Measurements from ENCODE around the gene CTTNBP2.
"Not testable (repeated sequence)": the region's sequence is repeated elsewhere in the genome, so short reads cannot be mapped to it uniquely, and the experiment has no call there.

CTTNBP2 gene

GRCh38 chr7:117717357-117717756 is 155.9 kb downstream of the CTTNBP2 start:
- H3K27ac ChIP-seq (ENCODE audit: low read depth, low read length, severe bottlenecking) = no peak overlapping the region
- H3K36me3 ChIP-seq (ENCODE audit: control insufficient read depth, insufficient read depth, low read length) = no peaks in the 10 kb centered on the region
- H3K4me3 ChIP-seq (ENCODE audit: extremely low read depth, insufficient read depth, low read length, poor library complexity, severe bottlenecking) = no peak overlapping the region
- H3K4me1 ChIP-seq (ENCODE audit: control insufficient read depth, insufficient read depth, low read length, poor library complexity, severe bottlenecking) = no peaks in the 10 kb centered on the region
- H3K9me3 ChIP-seq (ENCODE audit: control insufficient read depth, low read length) = no peaks in the 10 kb centered on the region
- 100% methylated on average over 1 of the region's 2 CpGs; no CpG with 5 or more reads in 1 of the 2 experiments for WGBS, 2 experiments (ENCODE audit: insufficient coverage in 2 of 2)

GRCh38 chr7:117716707-117717299 is 156.4 kb downstream of the CTTNBP2 start:
- Histone ChIP-seq H3K9me3 (ENCODE audit: control insufficient read depth, low read length) (no peaks in the 10 kb centered on the region), H3K27ac (ENCODE audit: low read depth, low read length, severe bottlenecking) (no peak overlapping the region), H3K4me1 (ENCODE audit: control insufficient read depth, insufficient read depth, low read length, poor library complexity, severe bottlenecking) (no peaks in the 10 kb centered on the region), H3K36me3 (ENCODE audit: control insufficient read depth, insufficient read depth, low read length) (no peaks in the 10 kb centered on the region), H3K4me3 (ENCODE audit: extremely low read depth, insufficient read depth, low read length, poor library complexity, severe bottlenecking) (no peak overlapping the region)
- 100% methylated on average over 3 of the region's 5 CpGs; no CpG with 5 or more reads in 1 of the 2 experiments for WGBS, 2 experiments (ENCODE audit: insufficient coverage in 2 of 2)

- WGBS, 2 experiments (ENCODE audit: insufficient coverage in 2 of 2) = no CpG with 5 or more reads among the region's 3 CpGs
- Histone ChIP-seq H3K9me3 (ENCODE audit: control insufficient read depth, low read length) (no peaks in the 10 kb centered on the region), H3K27ac (ENCODE audit: low read depth, low read length, severe bottlenecking) (no peak overlapping the region), H3K4me1 (ENCODE audit: control insufficient read depth, insufficient read depth, low read length, poor library complexity, severe bottlenecking) (no peaks in the 10 kb centered on the region), H3K36me3 (ENCODE audit: control insufficient read depth, insufficient read depth, low read length) (no peaks in the 10 kb centered on the region), H3K4me3 (ENCODE audit: extremely low read depth, insufficient read depth, low read length, poor library complexity, severe bottlenecking) (no peak overlapping the region)
These were observed 157.3 kb downstream of the CTTNBP2 start for GRCh38 chr7:117715784-117716445.

GRCh38 chr7:117711556-117711955 is 161.7 kb downstream of the CTTNBP2 start:
- H3K27ac ChIP-seq (ENCODE audit: low read depth, low read length, severe bottlenecking) = no peak overlapping the region

GRCh38 chr7:117708173-117708572 is 165.1 kb downstream of the CTTNBP2 start:
- 100% methylated on average over 1 of the region's 4 CpGs; no CpG with 5 or more reads in 1 of the 2 experiments for WGBS, 2 experiments (ENCODE audit: insufficient coverage in 2 of 2)
- H3K27ac ChIP-seq (ENCODE audit: low read depth, low read length, severe bottlenecking); H3K9me3 ChIP-seq (ENCODE audit: control insufficient read depth, low read length); H3K36me3 ChIP-seq (ENCODE audit: control insufficient read depth, insufficient read depth, low read length); H3K4me3 ChIP-seq (ENCODE audit: extremely low read depth, insufficient read depth, low read length, poor library complexity, severe bottlenecking); H3K4me1 ChIP-seq (ENCODE audit: control insufficient read depth, insufficient read depth, low read length, poor library complexity, severe bottlenecking): not testable (repeated sequence)

More at GRCh38 chr7:117711556-117711955, 161.7 kb downstream of the CTTNBP2 start:
- Histone ChIP-seq H3K9me3 (ENCODE audit: control insufficient read depth, low read length) (no peaks in the 10 kb centered on the region), H3K36me3 (ENCODE audit: control insufficient read depth, insufficient read depth, low read length) (no peaks in the 10 kb centered on the region), H3K4me1 (ENCODE audit: control insufficient read depth, insufficient read depth, low read length, poor library complexity, severe bottlenecking) (no peaks in the 10 kb centered on the region), H3K4me3 (ENCODE audit: extremely low read depth, insufficient read depth, low read length, poor library complexity, severe bottlenecking) (no peak overlapping the region)
- no CpG with 5 or more reads among the region's 1 CpG for WGBS, 2 experiments (ENCODE audit: insufficient coverage in 2 of 2)

- no peaks in the 10 kb centered on the region for H3K36me3 ChIP-seq (ENCODE audit: control insufficient read depth, insufficient read depth, low read length)
- H3K4me1 ChIP-seq (ENCODE audit: control insufficient read depth, insufficient read depth, low read length, poor library complexity, severe bottlenecking) = no peaks in the 10 kb centered on the region
- H3K9me3 ChIP-seq (ENCODE audit: control insufficient read depth, low read length) = no peaks in the 10 kb centered on the region
- no peak overlapping the region for H3K4me3 ChIP-seq (ENCODE audit: extremely low read depth, insufficient read depth, low read length, poor library complexity, severe bottlenecking)
- H3K27ac ChIP-seq (ENCODE audit: low read depth, low read length, severe bottlenecking) = no peak overlapping the region
These were observed 166.2 kb downstream of the CTTNBP2 start for GRCh38 chr7:117707080-117707479.

- Histone ChIP-seq H3K4me3 (ENCODE audit: extremely low read depth, insufficient read depth, low read length, poor library complexity, severe bottlenecking) (no peak overlapping the region), H3K4me1 (ENCODE audit: control insufficient read depth, insufficient read depth, low read length, poor library complexity, severe bottlenecking) (no peaks in the 10 kb centered on the region), H3K36me3 (ENCODE audit: control insufficient read depth, insufficient read depth, low read length) (no peaks in the 10 kb centered on the region), H3K27ac (ENCODE audit: low read depth, low read length, severe bottlenecking) (no peak overlapping the region), H3K9me3 (ENCODE audit: control insufficient read depth, low read length) (no peaks in the 10 kb centered on the region)
- WGBS, 2 experiments (ENCODE audit: insufficient coverage in 2 of 2) = no CpG with 5 or more reads among the region's 2 CpGs
These were observed 167.0 kb downstream of the CTTNBP2 start for GRCh38 chr7:117706210-117706609.

GRCh38 chr7:117705630-117706029 is 167.6 kb downstream of the CTTNBP2 start:
- WGBS, 2 experiments (ENCODE audit: insufficient coverage in 2 of 2) = 86% methylated on average over 1 of the region's 4 CpGs; no CpG with 5 or more reads in 1 of the 2 experiments
- H3K4me3 ChIP-seq (ENCODE audit: extremely low read depth, insufficient read depth, low read length, poor library complexity, severe bottlenecking) = no peak overlapping the region
- H3K9me3 ChIP-seq (ENCODE audit: control insufficient read depth, low read length) = no peaks in the 10 kb centered on the region
- no peaks in the 10 kb centered on the region for H3K4me1 ChIP-seq (ENCODE audit: control insufficient read depth, insufficient read depth, low read length, poor library complexity, severe bottlenecking)
- no peak overlapping the region for H3K27ac ChIP-seq (ENCODE audit: low read depth, low read length, severe bottlenecking)
- no peaks in the 10 kb centered on the region for H3K36me3 ChIP-seq (ENCODE audit: control insufficient read depth, insufficient read depth, low read length)

GRCh38 chr7:117704063-117704462 is 169.2 kb downstream of the CTTNBP2 start:
- Histone ChIP-seq H3K36me3 (ENCODE audit: control insufficient read depth, insufficient read depth, low read length) (no peaks in the 10 kb centered on the region), H3K27ac (ENCODE audit: low read depth, low read length, severe bottlenecking) (no peak overlapping the region), H3K9me3 (ENCODE audit: control insufficient read depth, low read length) (no peaks in the 10 kb centered on the region), H3K4me1 (ENCODE audit: control insufficient read depth, insufficient read depth, low read length, poor library complexity, severe bottlenecking) (no peaks in the 10 kb centered on the region), H3K4me3 (ENCODE audit: extremely low read depth, insufficient read depth, low read length, poor library complexity, severe bottlenecking) (no peak overlapping the region)
- WGBS, 2 experiments (ENCODE audit: insufficient coverage in 2 of 2) = no CpG with 5 or more reads among the region's 3 CpGs

GRCh38 chr7:117698018-117698417 is 175.2 kb downstream of the CTTNBP2 start:
- Histone ChIP-seq H3K4me1 (ENCODE audit: control insufficient read depth, insufficient read depth, low read length, poor library complexity, severe bottlenecking) (no peaks in the 10 kb centered on the region), H3K27ac (ENCODE audit: low read depth, low read length, severe bottlenecking) (no peak overlapping the region), H3K36me3 (ENCODE audit: control insufficient read depth, insufficient read depth, low read length) (no peaks in the 10 kb centered on the region), H3K9me3 (ENCODE audit: control insufficient read depth, low read length) (no peaks in the 10 kb centered on the region), H3K4me3 (ENCODE audit: extremely low read depth, insufficient read depth, low read length, poor library complexity, severe bottlenecking) (no peak overlapping the region)
- WGBS, 2 experiments (ENCODE audit: insufficient coverage in 2 of 2) = 84 to 100% methylated on average over 2 of the region's 2 CpGs

GRCh38 chr7:117692338-117692737 is 180.9 kb downstream of the CTTNBP2 start:
- H3K4me3 ChIP-seq (ENCODE audit: extremely low read depth, insufficient read depth, low read length, poor library complexity, severe bottlenecking) = no peak overlapping the region
- WGBS, 2 experiments (ENCODE audit: insufficient coverage in 2 of 2) = 80% methylated on average over 1 of the region's 7 CpGs; no CpG with 5 or more reads in 1 of the 2 experiments

More at GRCh38 chr7:117692338-117692737, 180.9 kb downstream of the CTTNBP2 start:
- Histone ChIP-seq H3K36me3 (ENCODE audit: control insufficient read depth, insufficient read depth, low read length) (no peaks in the 10 kb centered on the region), H3K27ac (ENCODE audit: low read depth, low read length, severe bottlenecking) (no peak overlapping the region), H3K9me3 (ENCODE audit: control insufficient read depth, low read length) (no peaks in the 10 kb centered on the region), H3K4me1 (ENCODE audit: control insufficient read depth, insufficient read depth, low read length, poor library complexity, severe bottlenecking) (no peaks in the 10 kb centered on the region)
